Skeletal muscle tissue (tissue), 4 donors: Measurements from ENCODE around the gene DHFR. TPM values are rescaled to one million over a fixed set of nuclear protein-coding genes. Genes with fewer than 3 reads are reported as not detected.

Source experiments
- H3K27ac ChIP-seq: one replicate; pipeline ENCODE4 v1.7.0; 2013; ENCODE audit warnings: mild to moderate bottlenecking, low read depth, low read length, inconsistent platforms
- H3K27me3 ChIP-seq, 3 donors: one replicate each; pipeline ENCODE4 v1.7.0; 2013; ENCODE audit warnings: low read length in 3 of 3; ENCODE audit not compliant: control insufficient read depth in 3 of 3, insufficient read depth in 3 of 3
- H3K36me3 ChIP-seq, 3 donors: one replicate each; pipeline ENCODE4 v1.7.0; 2013; ENCODE audit warnings: low read length in 3 of 3; ENCODE audit not compliant: control insufficient read depth in 3 of 3, insufficient read depth in 3 of 3
- H3K4me1 ChIP-seq, 3 donors: one replicate each; pipeline ENCODE4 v1.7.0; 2013; ENCODE audit warnings: low read length in 3 of 3, mild to moderate bottlenecking in 3 of 3; ENCODE audit not compliant: control insufficient read depth in 3 of 3, insufficient read depth in 3 of 3
- H3K4me3 ChIP-seq, 3 donors: one replicate each; pipeline ENCODE4 v1.7.0; 2013; ENCODE audit warnings: low read length in 3 of 3
- H3K9ac ChIP-seq, 3 donors: one replicate each; pipeline ENCODE4 v1.7.0; 2013; ENCODE audit warnings: low read length in 3 of 3, mild to moderate bottlenecking in 3 of 3, moderate library complexity in 2 of 3, low read depth in 1 of 3
- H3K9me3 ChIP-seq, 3 donors: one replicate each; pipeline ENCODE4 v1.7.0; 2013; ENCODE audit warnings: low read length in 3 of 3; ENCODE audit not compliant: control insufficient read depth in 3 of 3
- total RNA-seq: library from RNA; depleted of rRNA; stranded (reverse); fragments of >200 nt; gene quantifications from one replicate; pipeline ENCODE4 v1.2.3, GENCODE V29; 2014
- donor health status: Osteomylitis.

Gene DHFR
- total RNA-seq = 13.0 TPM

DNA sequence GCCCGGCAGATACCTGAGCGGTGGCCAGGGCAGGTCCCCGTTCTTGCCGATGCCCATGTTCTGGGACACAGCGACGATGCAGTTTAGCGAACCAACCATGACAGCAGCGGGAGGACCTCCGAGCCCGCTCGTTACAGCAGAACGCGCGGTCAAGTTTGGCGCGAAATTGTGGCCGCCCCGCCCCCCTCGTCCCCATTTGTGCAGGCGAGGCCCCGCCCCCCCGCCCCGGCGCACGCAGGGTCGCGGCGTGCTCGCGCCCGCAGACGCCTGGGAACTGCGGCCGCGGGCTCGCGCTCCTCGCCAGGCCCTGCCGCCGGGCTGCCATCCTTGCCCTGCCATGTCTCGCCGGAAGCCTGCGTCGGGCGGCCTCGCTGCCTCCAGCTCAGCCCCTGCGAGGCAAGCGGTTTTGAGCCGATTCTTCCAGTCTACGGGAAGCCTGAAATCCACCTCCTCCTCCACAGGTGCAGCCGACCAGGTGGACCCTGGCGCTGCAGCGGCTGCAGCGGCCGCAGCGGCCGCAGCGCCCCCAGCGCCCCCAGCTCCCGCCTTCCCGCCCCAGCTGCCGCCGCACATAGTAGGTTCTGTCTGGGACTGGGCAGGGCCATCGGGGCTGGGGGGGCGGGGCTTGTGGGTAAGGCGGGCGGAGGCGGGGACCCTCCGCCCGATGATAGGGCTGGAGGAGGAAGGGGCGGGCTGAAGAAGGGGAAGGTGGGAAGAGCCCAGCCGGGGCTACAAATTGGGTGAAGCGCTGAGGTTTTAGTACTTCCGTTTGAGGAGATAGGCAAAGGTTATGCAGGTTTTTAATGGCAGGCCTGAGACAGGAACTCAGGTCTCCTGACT, at the start of gene DHFR, which contains the start of gene MSH3:
Gene DHFR (minus strand): TSS at position 593 of the 840 bp plus-strand sequence. CDS start 494 bp downstream, at position 99.
Gene MSH3 (plus strand): TSS at position 262 of the 840 bp plus-strand sequence. CDS start 76 bp downstream, at position 338.
- Histone ChIP-seq H3K27ac (peak within 1 kb of the TSS; percentile 84), H3K9ac (peak within 1 kb of the TSS; percentile 81 to 97 (median 90)), H3K4me3 (peak within 1 kb of the TSS; percentile 89 to 92 (median 89)), H3K27me3 (no peaks in the 10 kb centered on the region), H3K36me3 (peaks cover 6 to 26% (median 7%) of the 10 kb centered on the region in 3 donors), H3K4me1 (peaks cover 4 to 13% (median 12%) of the 10 kb centered on the region in 3 donors), H3K9me3 (no peaks in the 10 kb centered on the region)

DNA sequence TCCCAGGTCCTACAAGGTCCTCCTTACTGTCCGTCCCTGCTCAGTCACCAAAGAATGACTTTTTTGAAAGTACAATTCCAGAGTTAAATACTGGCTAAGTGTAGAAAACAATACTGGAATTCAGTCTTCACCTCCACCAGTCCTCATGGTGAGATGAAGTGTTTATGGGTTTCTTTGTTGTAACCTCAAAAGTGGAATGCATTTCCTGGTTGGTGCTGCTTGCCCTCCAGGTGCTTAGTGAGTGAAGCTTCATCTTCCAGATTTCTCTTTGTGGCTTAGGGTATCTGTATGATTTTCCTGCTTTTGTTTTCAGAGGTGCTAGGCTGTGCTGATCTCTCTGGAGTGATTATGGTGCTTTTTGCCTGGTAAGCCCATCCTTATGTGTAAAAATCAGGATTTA, 49.4 kb upstream of the DHFR start:
- H3K4me3 ChIP-seq = no peak overlapping the region

DNA sequence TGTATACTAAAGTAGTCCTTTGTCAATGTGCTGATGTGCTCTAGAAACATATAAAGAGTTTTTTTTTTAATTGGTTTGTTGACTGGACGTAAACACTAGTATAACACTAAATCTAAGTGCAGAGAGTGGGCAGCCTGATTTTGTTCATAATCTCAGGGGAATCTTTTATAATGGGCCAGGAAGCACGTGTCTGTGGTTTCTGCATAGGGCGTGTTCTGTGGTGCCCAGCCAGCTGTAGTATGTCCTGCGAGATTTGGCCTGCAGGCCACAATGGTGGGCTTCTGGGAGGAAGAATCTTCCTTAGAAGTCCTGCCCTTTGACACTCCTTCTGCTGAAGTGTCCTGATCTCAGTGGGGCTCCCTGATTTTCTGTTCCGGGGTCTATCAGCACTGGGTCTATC, 49.0 kb upstream of the DHFR start:
- Histone ChIP-seq H3K36me3 (peaks cover 0 to 2% (median 0%) of the 10 kb centered on the region in 3 donors), H3K9ac (no peak overlapping the region), H3K9me3 (no peaks in the 10 kb centered on the region), H3K27me3 (no peaks in the 10 kb centered on the region), H3K27ac (no peak overlapping the region), H3K4me3 (no peak overlapping the region), H3K4me1 (peaks cover 0 to 3% (median 0%) of the 10 kb centered on the region in 3 donors)

More for the DNA sequence above, 49.4 kb upstream of the DHFR start:
- Histone ChIP-seq H3K27ac (no peak overlapping the region), H3K36me3 (peaks cover 0 to 2% (median 0%) of the 10 kb centered on the region in 3 donors), H3K4me1 (peaks cover 0 to 3% (median 0%) of the 10 kb centered on the region in 3 donors), H3K9ac (no peak overlapping the region), H3K9me3 (no peaks in the 10 kb centered on the region), H3K27me3 (no peaks in the 10 kb centered on the region)

DNA sequence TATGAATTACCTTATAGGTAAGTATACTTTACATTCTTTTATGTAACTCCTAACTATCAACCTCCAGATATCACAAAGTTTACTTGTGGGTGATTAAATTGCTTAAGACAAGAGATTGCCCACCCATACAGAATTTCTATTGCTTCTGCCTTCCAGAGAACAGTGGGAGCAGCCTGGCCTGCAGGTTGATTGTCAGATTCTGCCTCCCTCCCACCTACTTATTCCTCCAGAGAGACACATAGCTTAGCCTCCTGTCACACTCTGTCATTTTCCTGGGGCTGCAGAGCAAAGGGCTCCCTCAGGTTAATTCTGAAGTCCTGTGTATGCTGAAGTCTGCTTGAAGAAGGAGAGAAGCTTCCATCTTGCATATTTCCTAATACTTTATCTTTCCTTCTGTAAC, 48.5 kb upstream of the DHFR start:
- Histone ChIP-seq H3K9ac (no peak overlapping the region), H3K4me3 (no peak overlapping the region), H3K36me3 (peaks cover 0 to 2% (median 0%) of the 10 kb centered on the region in 3 donors), H3K9me3 (no peaks in the 10 kb centered on the region), H3K27me3 (no peaks in the 10 kb centered on the region), H3K27ac (no peak overlapping the region), H3K4me1 (peaks cover 0 to 3% (median 0%) of the 10 kb centered on the region in 3 donors)

DNA sequence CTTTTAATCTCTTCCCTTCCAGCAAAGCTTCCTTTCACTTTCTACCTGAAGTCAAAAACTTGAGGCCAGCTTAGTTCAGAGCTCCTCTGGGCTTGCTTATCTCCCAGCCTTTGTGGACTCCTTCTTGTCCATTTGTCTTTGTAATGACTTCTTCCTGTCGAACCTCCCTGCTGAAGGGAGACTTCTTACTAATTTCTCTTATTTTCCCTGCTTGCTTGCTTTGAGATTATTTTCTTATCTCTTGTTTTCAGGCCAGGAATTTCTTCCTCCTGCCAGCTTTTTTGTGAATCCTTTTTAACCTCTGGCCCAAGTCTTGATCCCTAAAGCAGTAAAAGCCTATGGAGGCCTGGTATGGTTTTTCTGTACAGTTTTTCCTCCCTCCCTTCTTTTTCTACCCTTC, 46.8 kb upstream of the DHFR start:
- Histone ChIP-seq H3K9me3 (no peaks in the 10 kb centered on the region), H3K36me3 (peaks cover 0 to 2% (median 0%) of the 10 kb centered on the region in 3 donors), H3K4me3 (no peak overlapping the region), H3K4me1 (no peaks in the 10 kb centered on the region), H3K9ac (no peak overlapping the region), H3K27ac (no peak overlapping the region), H3K27me3 (no peaks in the 10 kb centered on the region)

DNA sequence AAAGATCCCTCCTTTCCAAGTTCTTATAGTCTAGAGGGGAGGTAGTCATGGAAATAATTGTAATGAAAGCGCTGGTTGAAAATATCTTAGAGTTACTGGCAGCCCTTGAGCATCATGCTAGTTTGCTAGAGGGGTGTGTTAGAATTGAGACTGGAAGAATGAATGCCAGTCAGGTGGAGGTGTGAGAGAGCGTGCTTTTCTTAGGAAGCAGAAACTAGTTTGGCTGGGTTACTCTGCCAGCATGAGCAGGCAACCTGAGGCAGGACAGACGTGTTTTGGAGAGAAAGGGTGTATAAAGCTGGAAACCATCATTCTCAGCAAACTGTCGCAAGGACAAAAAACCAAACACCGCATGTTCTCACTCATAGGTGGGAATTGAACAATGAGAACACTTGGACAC, 43.6 kb upstream of the DHFR start:
- H3K9me3 ChIP-seq = no peaks in the 10 kb centered on the region
- no peak overlapping the region for H3K27ac ChIP-seq
- no peaks in the 10 kb centered on the region for H3K27me3 ChIP-seq
- H3K36me3 ChIP-seq = peaks cover 0 to 3% (median 2%) of the 10 kb centered on the region in 3 donors
- no peak overlapping the region for H3K9ac ChIP-seq
- no peaks in the 10 kb centered on the region for H3K4me1 ChIP-seq
- no peak overlapping the region for H3K4me3 ChIP-seq

DNA sequence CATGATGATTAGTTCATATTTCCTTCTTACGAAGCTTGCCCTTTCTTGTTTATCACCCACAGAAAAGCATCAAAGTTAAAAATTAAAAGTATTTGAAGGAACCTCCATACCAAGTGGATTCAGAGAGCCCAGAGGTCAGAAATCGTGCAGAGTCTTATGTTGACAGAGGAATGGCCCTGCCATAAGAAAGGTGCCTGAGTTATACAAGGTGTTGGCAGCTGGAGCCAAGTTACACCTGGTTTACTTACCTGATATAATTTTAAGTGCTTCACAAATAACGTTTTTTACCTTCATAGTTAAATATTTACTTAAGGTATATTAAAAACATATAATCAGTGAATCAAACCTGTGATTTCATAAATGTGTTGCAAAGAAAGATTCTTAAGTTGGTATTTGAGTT, 42.3 kb upstream of the DHFR start:
- Histone ChIP-seq H3K27me3 (no peaks in the 10 kb centered on the region), H3K27ac (no peak overlapping the region), H3K9ac (no peak overlapping the region), H3K9me3 (no peaks in the 10 kb centered on the region), H3K4me1 (no peaks in the 10 kb centered on the region), H3K4me3 (no peak overlapping the region), H3K36me3 (peaks cover 0 to 3% (median under 1%) of the 10 kb centered on the region in 3 donors)

DNA sequence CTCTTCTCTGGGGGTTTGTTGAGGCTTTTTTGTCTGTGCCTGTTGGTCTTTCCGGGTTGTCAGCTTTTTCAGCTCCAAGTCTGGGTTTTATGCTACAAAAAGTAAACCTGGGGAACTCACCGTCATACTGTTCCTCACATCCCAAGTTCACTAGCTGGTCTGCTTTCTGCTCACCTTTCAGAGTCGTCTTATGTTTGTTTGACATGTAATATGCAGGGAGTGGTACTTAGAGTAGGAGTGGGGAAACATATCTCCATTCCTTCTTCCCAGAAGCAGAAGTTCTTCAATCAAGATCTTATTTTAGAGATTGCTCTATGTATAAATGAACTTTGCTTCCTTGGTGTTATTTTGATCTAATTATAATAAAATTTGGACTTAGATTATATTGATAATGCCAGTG, 41.7 kb upstream of the DHFR start:
- Histone ChIP-seq H3K36me3 (peaks cover 0 to 3% (median 0%) of the 10 kb centered on the region in 3 donors), H3K27ac (no peak overlapping the region), H3K27me3 (no peaks in the 10 kb centered on the region), H3K9me3 (no peaks in the 10 kb centered on the region), H3K4me3 (no peak overlapping the region), H3K9ac (no peak overlapping the region), H3K4me1 (no peaks in the 10 kb centered on the region)

DNA sequence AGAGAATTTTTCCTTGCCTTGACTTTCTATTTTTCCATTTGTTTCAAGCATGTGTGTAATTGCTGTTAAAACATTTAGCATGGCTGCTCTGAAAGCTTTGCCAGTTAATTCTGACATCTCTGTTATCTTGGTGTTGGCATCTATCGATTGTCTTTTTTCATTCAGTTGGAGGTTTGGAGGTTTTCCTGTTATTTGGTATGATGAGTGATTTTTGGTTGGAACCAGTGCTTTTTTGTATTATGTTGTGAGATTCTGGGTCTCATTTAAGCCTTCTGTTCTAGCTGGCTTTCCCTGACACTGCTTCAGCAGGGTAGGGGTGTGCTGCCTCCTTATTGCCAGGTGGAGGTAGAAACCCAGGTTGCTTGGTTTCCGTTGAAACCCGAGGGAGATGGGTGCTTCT, 40.9 kb upstream of the DHFR start:
- H3K9ac ChIP-seq = no peak overlapping the region

DNA sequence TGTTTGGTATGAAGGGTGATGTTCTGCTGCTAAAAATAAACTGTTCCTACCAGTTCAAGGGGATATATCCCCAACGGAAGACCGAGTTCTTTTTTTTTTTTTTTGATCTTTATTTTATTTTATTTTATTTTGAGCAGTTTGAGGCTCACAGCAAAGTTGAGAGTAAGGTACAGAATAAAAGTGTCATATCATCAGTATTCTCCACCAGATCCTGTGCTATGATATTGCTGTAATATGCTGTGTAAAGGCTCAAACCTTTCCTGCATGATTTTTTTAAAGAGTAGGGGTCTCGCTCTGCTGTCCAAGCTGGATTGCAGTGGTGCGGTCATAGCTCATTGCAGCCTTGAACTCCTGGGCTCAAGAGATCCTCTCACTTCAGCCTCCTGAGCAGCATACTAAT, 34.8 kb upstream of the DHFR start:
- Histone ChIP-seq H3K9me3 (no peaks in the 10 kb centered on the region), H3K36me3 (no peaks in the 10 kb centered on the region)

More for the DNA sequence above, 40.9 kb upstream of the DHFR start:
- Histone ChIP-seq H3K27me3 (no peaks in the 10 kb centered on the region), H3K9me3 (no peaks in the 10 kb centered on the region), H3K36me3 (peaks cover 0 to 3% (median 0%) of the 10 kb centered on the region in 3 donors), H3K4me1 (no peaks in the 10 kb centered on the region), H3K4me3 (no peak overlapping the region), H3K27ac (no peak overlapping the region)

More for the DNA sequence above, 34.8 kb upstream of the DHFR start:
- no peak overlapping the region for H3K4me3 ChIP-seq
- no peak overlapping the region for H3K9ac ChIP-seq
- no peaks in the 10 kb centered on the region for H3K4me1 ChIP-seq
- H3K27ac ChIP-seq = no peak overlapping the region
- H3K27me3 ChIP-seq = no peaks in the 10 kb centered on the region
